ENCODE data around the gene ZNF714.

The ZNF714 gene

GRCh38 chr19:21092109-21092508 lies 10.1 kb downstream of the ZNF714 start:
- TF ChIP-seq CREB5 (CRISPR knock-in tag; IDR thresholded peaks at IDR 0.05; ENCODE audit: low read depth) (no peak), TOX (CRISPR knock-in tag; IDR thresholded peaks at IDR 0.05; ENCODE audit: borderline replicate concordance) (no peak), RARB (CRISPR knock-in tag; IDR thresholded peaks at IDR 0.05) (no peak), ZNF8 (CRISPR knock-in tag; IDR thresholded peaks at IDR 0.05) (no peak)
- peak; percentile 49 for ATAC-seq

GRCh38 chr19:21094347-21095025 lies 12.5 kb downstream of the ZNF714 start:
- TF ChIP-seq TOX (CRISPR knock-in tag; IDR thresholded peaks at IDR 0.05; ENCODE audit: borderline replicate concordance): no peak
- TF ChIP-seq OSR1 (CRISPR knock-in tag; IDR thresholded peaks at IDR 0.05): no peak
- no peak for TF ChIP-seq RARB (CRISPR knock-in tag; IDR thresholded peaks at IDR 0.05)
- no peak for TF ChIP-seq TSHZ2 (CRISPR knock-in tag; IDR thresholded peaks at IDR 0.05)
- TF ChIP-seq POU6F1 (CRISPR knock-in tag; IDR thresholded peaks at IDR 0.05; ENCODE audit: borderline replicate concordance, low read depth): no peak
- no peak for TF ChIP-seq BACH2 (CRISPR knock-in tag; IDR thresholded peaks at IDR 0.05; ENCODE audit: borderline replicate concordance)
- no peak for TF ChIP-seq ZFP3 (CRISPR knock-in tag; IDR thresholded peaks at IDR 0.05)
- no peak for ATAC-seq

- ATAC-seq: no peak
- TF ChIP-seq CSDC2 (CRISPR knock-in tag; IDR thresholded peaks at IDR 0.05) (no peak), ZFP30 (CRISPR knock-in tag; IDR thresholded peaks at IDR 0.05) (no peak), BACH2 (CRISPR knock-in tag; IDR thresholded peaks at IDR 0.05; ENCODE audit: borderline replicate concordance) (no peak), ZNF70 (CRISPR knock-in tag; IDR thresholded peaks at IDR 0.05) (no peak), ARNTL (CRISPR knock-in tag; IDR thresholded peaks at IDR 0.05; ENCODE audit: borderline replicate concordance, low read depth) (no peak), CREB5 (CRISPR knock-in tag; IDR thresholded peaks at IDR 0.05; ENCODE audit: low read depth) (no peak)
These were observed 16.3 kb downstream of the ZNF714 start for GRCh38 chr19:21098291-21098690.

GRCh38 chr19:21101521-21102242 lies 19.7 kb downstream of the ZNF714 start:
- no peak for TF ChIP-seq ZNF565 (CRISPR knock-in tag; conservative IDR thresholded peaks at IDR 0.05; ENCODE audit: low read depth)
- ATAC-seq: no peak

GRCh38 chr19:21109116-21109515 lies 27.1 kb downstream of the ZNF714 start:
- ATAC-seq: no peak

More at GRCh38 chr19:21109116-21109515, 27.1 kb downstream of the ZNF714 start:
- TF ChIP-seq ISL1 (CRISPR knock-in tag; IDR thresholded peaks at IDR 0.05): no peak
- TF ChIP-seq PATZ1 (CRISPR knock-in tag; IDR thresholded peaks at IDR 0.05; ENCODE audit: borderline replicate concordance): no peak
